DND-41 (cell line): ENCODE data around the gene ZNF786.
"Not testable (repeated sequence)": the region's sequence is repeated elsewhere in the genome, so short reads cannot be mapped to it uniquely, and the experiment has no call there.

Source experiments
- EZH2 ChIP-seq: IDR thresholded peaks from 3 replicates; pipeline ENCODE4 v1.6.1; 2012; ENCODE audit warnings: borderline replicate concordance, low read depth, mild to moderate bottlenecking, moderate library complexity, low read length, inconsistent platforms; ENCODE audit not compliant: severe bottlenecking
- TF ChIP-seq, protein P1 (sequence below): IDR thresholded peaks from 2 replicates; pipeline ENCODE4 v1.5.1; 2012; ENCODE audit warnings: borderline replicate concordance, low read length, moderate library complexity, mild to moderate bottlenecking; ENCODE audit not compliant: poor library complexity, severe bottlenecking; ENCODE audit errors: extremely low read depth

GRCh38 chr7:149030439-149030838 is 60.1 kb downstream of the ZNF786 start:
- TF ChIP-seq, protein P1, sequence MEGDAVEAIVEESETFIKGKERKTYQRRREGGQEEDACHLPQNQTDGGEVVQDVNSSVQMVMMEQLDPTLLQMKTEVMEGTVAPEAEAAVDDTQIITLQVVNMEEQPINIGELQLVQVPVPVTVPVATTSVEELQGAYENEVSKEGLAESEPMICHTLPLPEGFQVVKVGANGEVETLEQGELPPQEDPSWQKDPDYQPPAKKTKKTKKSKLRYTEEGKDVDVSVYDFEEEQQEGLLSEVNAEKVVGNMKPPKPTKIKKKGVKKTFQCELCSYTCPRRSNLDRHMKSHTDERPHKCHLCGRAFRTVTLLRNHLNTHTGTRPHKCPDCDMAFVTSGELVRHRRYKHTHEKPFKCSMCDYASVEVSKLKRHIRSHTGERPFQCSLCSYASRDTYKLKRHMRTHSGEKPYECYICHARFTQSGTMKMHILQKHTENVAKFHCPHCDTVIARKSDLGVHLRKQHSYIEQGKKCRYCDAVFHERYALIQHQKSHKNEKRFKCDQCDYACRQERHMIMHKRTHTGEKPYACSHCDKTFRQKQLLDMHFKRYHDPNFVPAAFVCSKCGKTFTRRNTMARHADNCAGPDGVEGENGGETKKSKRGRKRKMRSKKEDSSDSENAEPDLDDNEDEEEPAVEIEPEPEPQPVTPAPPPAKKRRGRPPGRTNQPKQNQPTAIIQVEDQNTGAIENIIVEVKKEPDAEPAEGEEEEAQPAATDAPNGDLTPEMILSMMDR: not testable (repeated sequence)
- TF ChIP-seq EZH2: not testable (repeated sequence)
